Stimulated activated naive CD8-positive, alpha-beta T cell treated with anti-CD3 and anti-CD28 coated beads, Interleukin-15, Interleukin-2, amounts not matched to agents 100 U/mL and 50 U/mL, for 24 hours (primary cell): Measurements from ENCODE around the gene PNPT1.

Experiments used
- ATAC-seq: fragments of 150-1000 bp; cut with Tn5 transposase; one replicate; pipeline ENCODE4 v1.10.0; 2021
- DNase-seq: peaks from one replicate; pipeline ENCODE4 v3.0.0; 2021

PNPT1 gene

DNA sequence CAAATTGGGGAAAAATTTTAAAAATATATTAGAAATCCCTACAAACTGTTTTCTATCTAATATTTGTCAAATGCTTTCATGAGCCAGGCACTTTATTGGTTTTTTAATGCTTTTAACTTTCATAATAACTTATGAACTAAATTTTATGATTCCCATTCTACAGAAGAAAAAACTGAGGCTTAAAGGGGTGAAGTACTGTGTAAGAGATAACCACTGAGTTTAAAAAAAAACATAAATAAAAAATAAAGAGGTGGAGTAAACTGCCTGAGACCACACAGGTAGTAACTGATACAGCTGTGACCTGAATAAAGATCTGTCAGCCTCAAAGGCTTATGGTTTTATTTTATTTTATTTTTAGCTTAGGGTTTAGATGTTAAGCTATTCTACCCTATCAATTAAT, 24.7 kb downstream of the PNPT1 start:
- ATAC-seq (no peak), DNase-seq (no peak)

DNA sequence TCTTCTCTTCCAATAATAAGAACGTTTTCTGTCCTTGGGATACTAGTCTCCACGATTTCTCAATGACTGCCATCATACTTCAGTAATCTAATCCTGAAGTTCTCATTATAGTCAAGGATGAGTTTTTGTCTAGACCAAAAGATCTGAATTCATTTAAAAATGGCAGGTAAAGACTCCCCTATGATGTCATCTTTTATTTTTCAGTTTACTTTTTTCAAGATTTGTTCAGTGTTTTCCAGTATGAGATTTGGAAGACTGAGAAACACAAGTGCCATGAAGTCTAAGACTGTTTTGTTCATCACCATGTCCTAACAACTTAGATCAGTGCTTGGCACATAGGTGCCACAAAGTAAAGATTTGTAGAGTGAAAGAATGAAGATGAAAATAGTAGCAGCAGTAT, 40.4 kb downstream of the PNPT1 start:
- no peak for DNase-seq
- no peak for ATAC-seq

DNA sequence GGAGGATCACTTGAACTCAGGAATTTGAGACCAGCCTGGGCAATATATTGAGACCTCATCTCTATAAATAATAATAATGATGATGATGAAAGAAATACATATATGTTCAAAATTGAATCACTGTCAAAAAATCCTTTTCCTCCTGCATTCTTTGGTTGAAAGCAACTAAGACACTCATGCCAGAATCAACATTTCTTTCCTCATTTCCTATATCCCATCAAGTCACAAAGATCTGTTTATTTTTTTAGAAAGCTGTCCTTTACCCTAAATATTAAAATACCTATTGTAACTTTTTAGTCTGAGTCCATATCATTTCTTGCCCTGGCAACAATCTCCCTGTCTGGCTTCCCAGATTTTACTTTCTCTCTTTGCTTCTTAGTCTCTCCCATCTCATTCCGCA, 44.4 kb downstream of the PNPT1 start:
- no peak for DNase-seq
- ATAC-seq, result no peak

DNA sequence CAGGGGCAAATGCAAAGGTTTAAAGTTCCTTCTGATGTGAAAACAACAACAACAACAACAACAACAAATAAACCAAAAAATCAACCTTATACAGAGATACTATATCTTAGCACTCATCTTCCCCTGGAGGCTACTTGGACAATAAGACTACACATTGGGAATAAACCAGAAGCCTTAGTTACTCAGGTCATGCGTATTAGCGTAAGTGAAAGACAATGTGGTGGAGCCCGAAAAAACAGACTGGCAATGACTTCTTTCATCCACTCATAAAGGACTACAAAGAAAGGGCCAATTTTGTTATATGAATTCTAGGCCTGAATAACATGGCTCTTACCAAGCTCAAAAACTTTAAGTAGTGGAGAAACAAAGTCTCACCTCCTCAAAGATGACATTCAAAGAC, 56.8 kb downstream of the PNPT1 start:
- DNase-seq (no peak), ATAC-seq (no peak)

DNA sequence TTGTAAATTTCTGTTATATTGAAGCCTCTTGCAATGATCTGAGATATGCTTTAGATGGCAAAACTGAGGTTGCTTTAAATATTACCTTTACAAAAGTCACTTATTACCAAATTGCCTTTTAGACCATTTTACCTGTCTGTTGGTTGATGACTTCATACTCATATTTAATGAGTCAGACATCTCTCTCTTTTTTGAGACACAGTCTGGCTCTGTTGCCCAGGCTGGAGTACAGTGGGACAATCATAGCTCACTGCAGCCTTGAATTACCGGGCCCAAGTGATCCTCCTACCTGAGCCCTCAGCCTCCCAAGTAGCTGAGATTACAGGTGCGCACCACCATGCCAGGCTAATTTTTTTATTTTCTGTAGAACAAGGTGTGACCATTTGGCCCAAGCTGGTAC, 64.7 kb downstream of the PNPT1 start:
- no peak for DNase-seq
- no peak for ATAC-seq

DNA sequence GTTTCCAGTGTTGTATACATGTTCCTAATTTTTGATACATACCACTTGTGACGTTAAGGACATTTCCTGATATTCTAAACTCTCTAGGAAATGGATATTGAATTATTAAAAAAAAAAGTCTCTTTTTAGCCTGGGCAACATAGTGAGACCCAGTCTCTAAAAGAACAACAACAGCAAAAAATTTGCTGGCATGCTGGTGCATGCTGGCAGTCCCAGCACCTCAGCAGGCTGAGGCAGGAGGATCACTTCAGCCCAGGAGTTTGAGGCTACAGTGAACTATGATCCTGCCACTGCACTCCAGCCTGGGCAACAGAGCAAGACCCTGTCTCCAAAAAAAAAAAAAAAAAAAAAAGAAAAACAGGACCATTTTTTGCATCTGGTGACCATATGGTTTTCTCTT, 65.7 kb downstream of the PNPT1 start:
- DNase-seq (no peak), ATAC-seq (no peak)

DNA sequence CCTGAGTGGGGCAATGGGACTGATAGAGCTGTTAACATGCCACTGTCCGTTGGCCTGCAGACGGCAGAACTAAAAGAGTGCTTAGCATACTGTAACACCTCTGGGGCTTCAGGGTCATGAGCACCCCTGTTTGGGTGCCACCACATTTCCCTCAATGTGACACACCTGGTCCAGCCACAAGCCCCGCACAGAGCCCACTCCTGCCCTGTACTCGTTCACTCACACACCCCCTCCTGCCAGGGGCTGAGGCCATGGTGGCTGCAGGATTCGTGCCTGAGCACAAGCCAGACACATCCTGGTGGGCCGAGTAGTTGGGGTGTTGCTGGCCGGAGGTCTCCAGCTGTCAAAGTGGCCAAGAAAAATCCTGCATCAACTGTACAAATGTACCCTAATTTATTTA, 71.8 kb downstream of the PNPT1 start:
- DNase-seq, result no peak
- ATAC-seq, result no peak

DNA sequence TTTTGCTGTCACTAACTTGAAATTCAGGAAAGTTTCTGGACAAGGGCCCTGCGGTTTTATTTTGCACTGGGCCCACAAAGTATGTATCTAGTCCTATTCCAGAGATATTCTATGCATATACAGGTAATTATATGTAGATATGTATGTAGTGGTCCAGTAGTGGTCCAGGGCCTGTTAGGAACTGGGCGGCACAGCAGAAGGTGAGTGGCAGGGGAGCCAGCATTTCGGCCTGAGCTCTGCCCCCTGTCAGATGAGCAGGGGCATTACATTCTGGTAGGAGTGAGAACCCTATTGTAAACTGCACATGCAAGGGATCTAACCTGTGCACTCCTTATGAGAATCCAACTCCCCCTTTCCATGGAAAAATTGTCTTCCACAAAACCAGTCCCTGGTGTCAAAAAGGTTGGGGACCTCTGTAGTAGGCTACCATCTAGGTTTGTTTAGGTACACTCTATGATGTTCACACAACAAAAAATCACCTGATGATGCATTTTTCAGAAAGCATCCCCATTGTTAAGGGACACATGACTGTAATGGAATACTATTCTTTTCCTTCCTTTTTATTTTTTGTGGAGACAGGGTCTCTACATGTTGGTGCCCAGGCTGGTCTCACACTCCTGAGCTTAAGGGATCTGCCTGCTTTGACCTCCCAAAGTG, 73.4 kb downstream of the PNPT1 start:
- ATAC-seq (no peak), DNase-seq (peak; percentile 33)

DNA sequence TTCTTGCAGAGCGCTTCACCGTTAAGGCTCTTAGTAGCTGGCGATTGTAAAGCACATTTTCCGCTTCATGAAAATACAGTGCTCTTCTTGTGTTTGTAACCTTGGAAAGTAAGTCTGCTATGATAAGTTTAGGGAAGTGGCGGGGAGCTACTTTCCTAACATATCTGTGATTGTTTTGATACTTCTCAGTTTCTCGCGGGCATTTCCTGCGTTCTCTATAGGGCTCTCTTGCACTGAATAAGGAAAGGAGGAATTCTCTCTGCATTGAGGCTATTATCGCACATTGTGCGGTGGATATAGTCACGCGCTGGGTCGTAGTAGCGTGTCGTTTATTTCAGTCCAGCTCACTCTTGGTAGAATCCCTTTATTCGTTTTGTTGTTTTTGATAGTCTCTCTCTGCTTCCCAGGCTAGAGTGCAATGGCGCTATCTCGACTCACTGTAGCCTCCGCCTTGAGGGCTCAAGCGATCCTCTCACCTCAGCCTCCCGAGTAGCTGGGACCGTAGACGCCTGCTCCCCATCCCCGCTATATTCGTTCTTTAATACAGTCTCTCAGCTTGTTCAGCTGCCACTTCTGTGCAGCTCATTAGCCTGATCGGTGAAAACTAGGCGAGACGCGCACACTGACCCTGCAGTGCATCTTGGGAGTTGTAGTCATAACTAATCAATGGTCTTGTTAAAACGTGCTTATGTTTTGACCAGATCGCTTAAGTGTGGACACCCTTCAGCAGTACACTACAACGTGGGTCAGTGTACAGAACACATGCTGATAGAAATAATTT, 75.2 kb downstream of the PNPT1 start:
- ATAC-seq (peak; percentile 35), DNase-seq (peak; percentile 43)

DNA sequence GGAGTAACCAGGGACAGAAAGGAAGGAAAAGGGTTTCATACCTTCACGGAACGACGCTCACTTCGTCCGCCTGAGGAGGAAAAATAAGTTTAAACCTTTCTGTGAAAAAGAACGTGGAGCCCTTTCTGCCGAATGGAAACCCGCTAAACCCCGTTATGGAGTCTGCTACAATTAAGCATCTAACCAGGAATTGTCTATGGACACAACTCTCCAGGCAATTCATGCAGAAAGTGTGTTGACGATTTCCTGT, 75.7 kb downstream of the PNPT1 start:
- no peak for ATAC-seq
- no peak for DNase-seq

DNA sequence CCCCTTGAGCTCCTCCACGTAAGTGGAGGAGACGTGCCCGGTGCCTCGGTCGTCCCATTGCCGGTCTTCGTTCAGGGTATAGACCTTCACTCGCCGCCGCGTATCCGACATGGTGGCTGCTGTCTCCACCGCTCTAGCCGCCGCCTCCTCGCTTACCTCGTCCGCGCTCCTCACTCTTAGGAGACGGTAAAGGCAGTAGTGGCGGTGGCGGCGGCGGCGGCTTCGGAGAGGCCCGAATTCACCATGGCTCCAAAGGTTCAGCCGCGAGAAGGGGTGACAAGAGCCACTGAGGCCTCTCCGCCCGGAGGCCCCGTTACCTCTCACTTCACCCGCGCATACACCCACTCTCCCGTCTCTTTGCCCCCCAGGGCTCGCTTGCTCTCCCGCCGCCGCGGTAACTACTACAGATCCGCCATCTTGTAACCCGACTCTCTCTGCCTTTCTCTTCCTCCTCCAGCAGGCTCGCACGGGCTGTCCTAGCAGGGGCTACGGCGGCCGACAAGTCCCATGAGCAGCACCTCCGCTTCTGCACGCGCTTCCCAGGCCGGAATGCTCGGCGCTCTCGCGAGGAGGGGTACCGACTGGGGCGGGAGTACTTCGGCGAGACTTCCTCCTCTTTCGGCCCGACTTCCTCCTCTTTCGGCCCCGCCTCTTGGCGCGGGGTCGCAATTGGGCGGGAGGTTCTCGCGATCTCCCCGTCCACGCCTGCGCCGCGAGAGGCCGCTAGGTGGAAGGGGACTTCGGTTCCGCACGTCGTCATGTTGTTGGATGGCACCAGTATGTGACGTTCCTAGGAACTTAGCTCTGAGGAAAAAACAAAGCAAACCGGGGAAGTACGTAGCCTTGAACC, 76.2 kb downstream of the PNPT1 start, which contains the start of gene PPP4R3B:
PPP4R3B (minus strand) TSS at position 448 of the 850 bp plus-strand sequence; CDS start at position 111, 337 bp downstream.
- ATAC-seq, result peak; percentile 91

DNA sequence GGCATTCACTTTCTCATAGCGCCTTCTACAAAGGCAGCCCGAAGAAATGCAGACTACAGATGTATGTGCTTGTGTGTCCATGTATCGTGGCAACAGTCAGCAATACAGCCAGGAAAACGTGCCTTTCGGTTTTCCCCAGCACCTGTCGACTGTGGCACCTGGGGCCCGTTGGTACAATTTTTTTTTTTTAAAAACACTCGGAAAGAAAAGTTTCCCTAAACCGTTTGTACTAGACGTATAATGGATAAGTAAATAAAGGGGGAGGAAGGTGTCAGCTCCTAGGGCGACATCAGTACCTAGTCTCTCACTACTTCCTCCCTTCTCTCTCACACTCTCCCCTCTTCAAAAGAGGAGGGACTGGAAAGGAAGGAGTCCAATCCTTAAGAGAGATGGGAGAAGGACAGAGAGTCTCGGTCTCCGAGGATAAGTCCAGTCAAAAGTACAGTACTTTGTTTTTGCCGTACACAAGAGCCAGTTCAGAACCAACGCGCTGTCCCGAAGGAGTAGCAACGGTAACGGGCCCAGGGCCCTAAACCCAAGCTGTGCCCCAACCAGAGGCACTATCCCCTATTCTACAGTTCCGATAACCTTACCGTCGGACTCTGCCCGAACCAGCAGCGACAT, 77.0 kb downstream of the PNPT1 start:
- ATAC-seq, result no peak
- no peak for DNase-seq

More for the DNA sequence above, 76.2 kb downstream of the PNPT1 start, which contains the start of gene PPP4R3B:
- DNase-seq, result peak; percentile 97

DNA sequence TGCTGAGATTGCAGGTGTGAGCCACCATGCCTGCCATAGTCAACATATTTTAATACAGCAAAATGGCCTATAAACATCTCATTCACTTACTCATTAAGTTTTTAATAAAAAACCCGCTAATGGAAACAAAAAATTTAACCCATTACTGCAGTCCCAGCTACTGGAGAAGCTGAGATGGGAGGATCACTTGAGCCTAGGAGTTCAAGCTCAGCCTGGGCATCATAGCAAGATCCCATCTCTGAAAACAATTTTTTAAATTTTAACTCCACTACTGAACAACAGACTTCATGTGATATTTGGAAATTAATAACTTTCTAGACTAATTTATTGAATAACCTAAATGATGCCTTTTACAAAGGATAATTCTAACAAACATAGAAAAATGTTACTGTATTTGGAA, 81.6 kb downstream of the PNPT1 start:
- DNase-seq (no peak), ATAC-seq (no peak)

DNA sequence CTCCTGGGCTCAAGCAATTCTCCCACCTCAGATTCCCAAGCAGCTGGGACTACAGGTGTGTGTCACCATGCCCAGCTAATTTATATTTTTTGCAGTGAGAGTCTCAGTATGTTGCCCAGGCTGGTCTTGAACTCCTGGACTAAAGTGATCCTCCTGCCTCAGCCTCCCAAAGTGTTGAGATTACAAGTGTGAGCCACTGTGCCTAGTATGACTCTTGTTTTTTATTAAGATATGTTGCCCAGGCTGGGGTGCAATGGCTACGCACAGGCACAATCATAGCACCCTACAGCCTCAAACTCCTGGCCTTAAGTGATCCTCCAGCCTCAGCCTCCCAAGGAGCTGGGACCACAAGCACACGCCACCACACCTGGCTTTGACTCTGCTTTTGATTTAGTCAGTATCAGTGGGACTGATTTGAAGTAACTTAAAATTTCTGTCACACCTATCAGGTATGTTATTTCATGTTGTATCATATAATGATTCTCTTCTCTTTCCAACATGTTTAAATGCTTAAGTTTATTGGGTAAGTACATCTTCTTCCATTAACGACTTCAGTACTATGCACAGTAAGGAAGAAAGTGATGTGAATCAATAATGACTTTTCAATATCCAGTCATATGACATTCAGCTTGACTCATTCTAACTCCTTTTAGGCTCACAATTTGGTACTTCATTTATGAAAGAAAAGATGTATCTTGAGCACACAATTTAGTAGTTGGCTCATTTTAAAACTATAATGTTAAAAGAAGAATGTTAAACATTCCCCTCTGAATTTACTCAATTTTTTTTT, 82.5 kb downstream of the PNPT1 start:
- no peak for DNase-seq
- ATAC-seq, result no peak

DNA sequence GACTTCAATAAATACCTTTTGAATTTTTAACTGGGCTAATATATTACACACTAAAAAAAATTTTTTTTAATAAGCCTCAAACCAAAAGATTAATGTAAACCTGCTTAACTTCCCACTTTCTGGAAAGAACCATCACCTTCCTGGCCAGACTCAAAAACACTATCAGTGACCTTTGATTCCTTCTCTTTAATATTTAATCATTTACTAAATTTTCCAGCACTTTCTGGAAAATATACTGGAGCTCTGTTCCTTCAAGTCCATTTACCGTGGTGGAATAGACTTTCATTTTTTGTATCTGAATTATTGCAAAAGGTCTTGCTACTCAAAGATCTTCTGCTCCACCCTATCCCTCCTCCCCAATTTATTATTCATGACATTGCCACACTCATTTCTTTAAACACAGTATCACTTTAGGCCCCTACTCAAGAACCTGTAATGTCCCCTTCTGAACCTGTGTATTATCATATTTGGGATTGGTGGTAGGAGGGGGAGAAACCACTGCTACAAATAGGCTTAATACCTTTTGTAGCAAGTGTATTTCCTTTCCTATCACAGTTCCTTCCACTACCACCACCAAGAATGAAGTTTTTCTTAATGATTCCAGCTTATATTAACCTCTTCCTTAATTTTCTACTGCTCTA, 83.6 kb downstream of the PNPT1 start:
- ATAC-seq, result no peak
- no peak for DNase-seq

DNA sequence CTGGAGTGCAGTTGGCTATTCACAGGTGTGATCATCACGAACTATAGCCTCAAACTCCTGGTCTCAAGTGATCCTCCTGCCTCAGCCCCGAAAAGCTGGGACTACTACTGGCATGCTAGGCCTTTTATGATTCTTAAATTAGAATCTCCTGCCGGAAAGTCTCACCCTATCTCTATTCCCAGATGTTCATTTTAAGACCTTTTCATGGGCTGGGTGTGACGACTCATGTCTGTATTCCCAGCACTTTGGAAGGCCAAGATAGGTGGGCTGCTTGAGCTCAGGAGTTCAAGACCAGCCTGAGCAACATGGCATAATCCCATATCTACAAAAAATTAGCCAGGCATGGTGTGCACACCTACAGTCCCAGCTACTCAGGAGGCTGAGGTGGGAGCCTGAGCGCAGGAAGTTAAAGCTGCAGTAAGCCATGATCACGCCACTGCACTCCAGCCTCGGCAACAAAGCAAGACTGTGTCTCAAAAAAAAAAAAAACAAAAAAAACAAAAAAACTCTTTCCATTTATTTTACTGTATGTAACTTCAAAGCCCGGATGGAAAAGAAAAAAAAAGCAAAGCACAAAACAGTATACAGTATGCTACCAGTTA, 84.3 kb downstream of the PNPT1 start:
- no peak for DNase-seq
- ATAC-seq, result no peak

DNA sequence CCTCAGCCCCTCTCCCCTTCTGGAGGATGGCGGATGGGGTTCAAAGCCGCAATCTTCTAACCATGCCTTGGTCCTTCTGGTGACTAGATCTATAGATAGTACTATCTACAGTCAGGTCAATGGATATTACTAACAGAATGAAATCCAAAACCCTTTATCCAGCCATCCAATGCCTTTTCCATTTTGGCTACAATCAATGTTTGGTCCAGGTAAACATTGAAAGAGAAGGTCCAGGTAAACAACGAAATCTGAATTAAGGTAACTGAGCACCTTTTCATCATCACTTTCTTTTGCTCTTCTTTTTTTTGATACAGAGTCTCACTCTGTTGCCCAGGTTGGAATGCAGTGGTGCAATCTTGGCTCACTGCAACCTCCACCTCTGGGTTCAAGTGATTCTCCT, 85.9 kb downstream of the PNPT1 start:
- no peak for ATAC-seq

DNA sequence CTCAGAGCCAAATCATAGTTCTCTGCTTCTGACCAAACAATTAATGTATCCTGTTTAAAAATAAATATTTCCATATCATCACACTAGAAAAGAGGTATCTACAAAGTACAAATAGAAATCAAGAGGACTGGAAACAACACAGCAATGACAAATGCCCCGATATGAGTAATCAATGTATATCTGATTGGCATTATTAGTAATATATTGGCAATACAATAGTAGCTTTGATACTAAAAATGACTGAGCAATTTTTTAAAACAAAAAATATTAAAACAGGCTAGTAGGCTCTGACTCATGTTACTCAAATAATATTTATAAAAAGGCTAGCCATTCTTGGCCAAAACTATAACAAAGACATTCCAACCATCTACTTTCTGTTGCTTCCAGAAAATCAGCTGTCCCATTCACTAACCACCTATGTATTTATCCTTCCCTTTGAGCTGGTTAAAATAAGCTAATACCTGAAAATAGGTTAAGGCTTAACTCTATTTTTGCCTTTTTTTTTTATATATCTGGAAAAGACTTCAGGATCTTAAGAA, 89.5 kb downstream of the PNPT1 start:
- DNase-seq, result no peak
- no peak for ATAC-seq

More for the DNA sequence above, 85.9 kb downstream of the PNPT1 start:
- no peak for DNase-seq

DNA sequence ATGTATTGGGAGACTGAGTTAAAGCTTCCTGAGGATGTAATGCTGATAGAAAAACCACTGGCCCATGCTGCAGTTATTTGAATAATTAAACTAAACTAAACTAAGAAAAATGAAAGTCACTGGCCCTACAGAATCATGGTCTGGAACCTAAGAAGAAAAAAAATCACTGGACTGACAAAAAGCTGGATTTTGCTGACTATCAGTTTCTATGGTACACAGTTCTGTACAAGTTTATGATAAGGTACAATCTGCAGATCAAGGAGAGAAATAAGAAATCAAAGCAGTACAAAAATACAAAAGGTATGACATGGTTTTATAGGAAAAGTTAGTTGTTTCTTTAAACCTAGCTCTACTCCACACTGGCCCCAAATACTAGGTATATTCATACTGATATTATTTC, 91.8 kb downstream of the PNPT1 start:
- DNase-seq (no peak), ATAC-seq (no peak)

DNA sequence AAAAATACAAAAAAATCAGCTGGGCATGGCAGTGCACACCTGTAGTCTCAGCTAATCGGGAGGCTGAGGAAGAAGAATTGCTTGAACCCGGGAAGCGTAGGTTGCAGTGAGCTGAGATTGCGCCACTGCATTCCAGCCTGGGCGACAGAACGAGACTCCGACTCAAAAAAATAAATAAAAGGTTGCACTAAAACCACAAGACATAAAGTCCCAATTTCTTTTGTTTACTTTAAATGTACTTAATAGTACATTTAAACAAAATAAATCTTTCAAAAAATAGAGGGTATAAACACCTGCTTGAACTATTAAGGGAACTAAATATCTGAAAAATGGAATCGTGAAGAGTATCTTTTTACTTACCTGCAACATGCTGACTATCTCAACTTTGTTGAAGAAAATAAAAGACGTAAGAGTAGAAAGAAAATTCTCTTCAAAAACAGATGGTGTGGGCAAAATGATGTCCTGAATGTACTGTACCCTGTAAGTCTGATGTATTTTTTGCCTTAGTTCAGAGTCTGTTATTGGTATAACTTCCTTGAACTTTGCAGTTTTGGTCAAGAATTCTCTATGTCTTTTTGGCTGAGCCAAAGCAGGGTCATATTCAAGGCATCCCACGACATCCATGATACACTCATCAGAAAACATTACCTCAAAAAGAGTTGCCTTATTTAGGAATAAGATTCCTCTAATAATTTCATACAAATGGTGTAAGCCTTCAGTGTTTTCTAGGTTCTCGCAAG, 95.4 kb downstream of the PNPT1 start:
- ATAC-seq, result no peak
- DNase-seq, result no peak
